ENCODE results near the gene MATCAP1. TPM values are rescaled to one million over a fixed set of nuclear protein-coding genes. Genes with fewer than 3 reads are reported as not detected.
A peak's percentile ranks its signal among the peaks of the same experiment; 100 is the strongest.

The MATCAP1 gene
- total and polyA plus RNA-seq, 2 of the 4 experiments (the other 2 are of a cell fraction), result 8.2 to 43.9 TPM

DNA sequence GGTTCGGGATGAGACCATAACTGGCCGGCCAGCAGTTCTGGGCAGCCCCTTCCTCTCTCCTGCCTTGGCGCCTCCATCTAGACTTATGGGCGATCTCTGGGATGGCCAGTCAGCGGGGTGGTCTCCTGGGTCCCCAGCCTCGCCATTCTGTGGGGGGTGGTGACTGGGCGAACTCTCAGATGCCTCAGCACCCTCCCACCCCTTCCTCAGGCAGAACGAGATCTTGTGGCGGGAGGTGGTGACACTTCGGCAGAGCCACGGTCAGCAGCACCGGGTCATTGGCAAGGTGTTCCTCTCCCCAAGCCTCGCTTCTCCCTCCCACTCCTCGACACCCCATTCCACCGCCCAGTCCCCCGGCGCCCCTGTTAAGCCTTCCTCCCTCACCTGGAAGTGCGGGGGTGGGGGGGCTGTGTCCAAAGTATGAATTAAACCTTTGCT, 17.6 kb downstream of the MATCAP1 start:
- no peak for TF ChIP-seq MXI1 (IDR thresholded peaks at IDR 0.05; ENCODE audit: borderline replicate concordance, low read depth, low read length)
- TF ChIP-seq, protein P1, sequence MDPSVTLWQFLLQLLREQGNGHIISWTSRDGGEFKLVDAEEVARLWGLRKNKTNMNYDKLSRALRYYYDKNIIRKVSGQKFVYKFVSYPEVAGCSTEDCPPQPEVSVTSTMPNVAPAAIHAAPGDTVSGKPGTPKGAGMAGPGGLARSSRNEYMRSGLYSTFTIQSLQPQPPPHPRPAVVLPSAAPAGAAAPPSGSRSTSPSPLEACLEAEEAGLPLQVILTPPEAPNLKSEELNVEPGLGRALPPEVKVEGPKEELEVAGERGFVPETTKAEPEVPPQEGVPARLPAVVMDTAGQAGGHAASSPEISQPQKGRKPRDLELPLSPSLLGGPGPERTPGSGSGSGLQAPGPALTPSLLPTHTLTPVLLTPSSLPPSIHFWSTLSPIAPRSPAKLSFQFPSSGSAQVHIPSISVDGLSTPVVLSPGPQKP (IDR thresholded peaks at IDR 0.05; ENCODE audit: borderline replicate concordance, low read depth, low read length), result no peak
- no peak for TF ChIP-seq CHD1 (IDR thresholded peaks at IDR 0.05; ENCODE audit: low read depth, low read length)
- no peak for TF ChIP-seq SMC3 (IDR thresholded peaks at IDR 0.05; ENCODE audit: low read depth, low read length)
- TF ChIP-seq CEBPB (IDR thresholded peaks at IDR 0.05; ENCODE audit: low read depth, low read length), result no peak
- TF ChIP-seq BHLHE40 (IDR thresholded peaks at IDR 0.05; ENCODE audit: low read depth, low read length), result no peak
- no peak for TF ChIP-seq FOS (IDR thresholded peaks at IDR 0.05; ENCODE audit: low read depth, low read length)
- TF ChIP-seq RFX5 (IDR thresholded peaks at IDR 0.05; ENCODE audit: low read depth, low read length), result no peak
- no peak overlapping the region for H2BK20ac ChIP-seq (ENCODE audit: low read depth, low read length)
- no peaks in the 10 kb centered on the region for H4K20me1 ChIP-seq (ENCODE audit: insufficient read depth, low read length)
- H3K18ac ChIP-seq (ENCODE audit: low read depth, low read length), result no peak overlapping the region
- DNase-seq, result no peak
- no peak overlapping the region for H3K14ac ChIP-seq (replicated peaks; ENCODE audit: low read depth, low read length)
- H2BK5ac ChIP-seq (ENCODE audit: low read depth, low read length, poor library complexity, severe bottlenecking), result no peak overlapping the region
- no peak overlapping the region for H4K8ac ChIP-seq (ENCODE audit: low read depth in 2 of 2, low read length in 2 of 2)
- BruUV-seq (replicated peaks), result no TSS peak
- intact Hi-C loops (cut with micrococcal nuclease) (no loop called here), dilution Hi-C loops (cut with HindIII; ENCODE audit: low sequenced_read_pairs, unreplicated experiment) (no loop called here), in situ Hi-C loops (cut with MboI; ENCODE audit: low sequenced_read_pairs) (no loop called here)
- ATAC-seq (ENCODE audit: low read depth), result no peak
- peaks cover 24% of the 10 kb centered on the region; the same call in 1 of the 2 replicates for H3K27me3 ChIP-seq (ENCODE audit: control insufficient read depth, insufficient read depth, low read length)
- H3K27ac ChIP-seq (ENCODE audit: insufficient read depth, low read length), result no peak overlapping the region
- POLR2A ChIA-PET (ENCODE audit: unreplicated experiment), result no interaction called here
- H2AK9ac ChIP-seq (replicated peaks; ENCODE audit: low read depth, low read length, poor library complexity), result peak overlapping the region; percentile 55
- H2BK15ac ChIP-seq (ENCODE audit: low read depth, low read length), result no peak overlapping the region
- H3K9ac ChIP-seq (ENCODE audit: low read depth, low read length), result no peak overlapping the region
- H4K91ac ChIP-seq (ENCODE audit: insufficient read depth, low read depth, low read length), result no peak overlapping the region
- no peak overlapping the region for H3K56ac ChIP-seq (ENCODE audit: extremely low read depth, insufficient read depth, low read length)
- no peaks in the 10 kb centered on the region for H3K9me3 ChIP-seq (ENCODE audit: control insufficient read depth, insufficient read depth, low read length)
- WGBS, 2 experiments (ENCODE audit: extremely low coverage in 2 of 2, insufficient read length in 1 of 2), result no CpG with 5 or more reads among the region's 18 CpGs
- CTCF ChIA-PET, result no interaction called here
- no peak overlapping the region for H2BK120ac ChIP-seq (ENCODE audit: low read depth, low read length)
- peaks cover 34% of the 10 kb centered on the region for H3K4me1 ChIP-seq (ENCODE audit: control insufficient read depth, insufficient read depth, low read length)
- peaks cover 10% of the 10 kb centered on the region for H3K9me1 ChIP-seq (ENCODE audit: insufficient read depth, low read length)
- H4K5ac ChIP-seq (ENCODE audit: low read depth, low read length), result no peak overlapping the region
- H3K23ac ChIP-seq (ENCODE audit: low read depth, low read length), result no peak overlapping the region
- peaks cover 4 to 16% of the 10 kb centered on the region in 2 experiments; a peak in 3 of 4 replicates for H3K79me1 ChIP-seq (ENCODE audit: low read depth in 1 of 2, low read length in 2 of 2)
- 0 out of 2 replicates have a peak overlapping the region, but pooled peaks have one; percentile 3 for H2AK5ac ChIP-seq (ENCODE audit: low read depth, low read length)
- H3K4ac ChIP-seq (ENCODE audit: low read depth, low read length), result no peak overlapping the region
- H3K4me2 ChIP-seq (ENCODE audit: low read depth, low read length), result no peak overlapping the region
- H2AFZ ChIP-seq (replicated peaks; ENCODE audit: low read length, poor library complexity), result no peak overlapping the region
- H3K36me3 ChIP-seq (ENCODE audit: control insufficient read depth, insufficient read depth, low read length), result peaks cover 3% of the 10 kb centered on the region; the same call in 1 of the 2 replicates
- H3K4me3 ChIP-seq (ENCODE audit: insufficient read depth, low read depth, low read length), result no peak overlapping the region

Data from IMR-90 (cell line).